IMR-90 (cell line): ENCODE results near the gene RMND1.

Experiments
- POLR2A ChIP-seq: IDR thresholded peaks from 2 replicates; pipeline ENCODE4 v1.6.1; 2012; ENCODE audit warnings: mild to moderate bottlenecking, low read depth, low read length
- SMC3 ChIP-seq: fragments of 150-350 bp; IDR thresholded peaks from 2 replicates; pipeline ENCODE4 v1.6.1; 2016; ENCODE audit warnings: low read depth, mild to moderate bottlenecking, antibody characterized with exemption, low read length, moderate library complexity
- TF ChIP-seq, protein P1 (sequence below): conservative IDR thresholded peaks from 2 replicates; pipeline ENCODE4 v1.5.1; 2012; ENCODE audit warnings: mild to moderate bottlenecking, low read depth, low read length, improper control_type of control experiment
- TF ChIP-seq, protein P2 (sequence below): fragments of 150-350 bp; IDR thresholded peaks from 2 replicates; pipeline ENCODE4 v1.6.1; 2017; ENCODE audit warnings: mild to moderate bottlenecking, antibody characterized with exemption, low read length, low read depth

DNA sequence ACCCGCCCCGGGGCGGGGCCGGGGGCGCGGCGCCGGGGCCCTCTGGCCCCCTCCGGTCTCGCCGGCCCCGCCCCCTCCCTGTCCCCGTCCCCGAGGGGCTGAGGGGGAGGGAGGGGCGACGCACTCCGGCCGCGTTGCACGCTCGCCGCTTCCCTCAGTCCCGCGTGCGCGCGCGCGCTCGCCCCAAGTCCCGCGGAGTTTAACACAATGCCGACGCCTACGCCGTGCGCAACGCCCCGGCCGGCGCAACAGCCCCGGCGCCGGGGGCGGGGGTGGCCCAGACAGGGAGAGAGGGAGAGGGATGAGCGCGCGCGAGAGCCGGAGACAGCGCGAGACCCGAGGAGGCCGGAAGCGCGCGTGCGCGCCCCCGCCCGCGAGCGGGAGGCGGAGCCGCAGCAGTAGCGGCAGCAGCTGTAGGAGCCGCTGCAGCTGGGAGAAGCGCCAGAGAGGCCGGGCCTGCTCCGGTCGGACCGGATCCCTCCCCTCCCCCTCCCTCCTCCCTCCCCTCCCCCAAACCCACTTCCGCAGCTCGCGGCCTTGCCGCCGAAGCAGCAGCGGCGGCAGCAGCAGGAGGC is 61.6 kb downstream of the RMND1 start:
- TF ChIP-seq POLR2A, result no peak
- TF ChIP-seq SMC3, result no peak
- TF ChIP-seq, protein P1, sequence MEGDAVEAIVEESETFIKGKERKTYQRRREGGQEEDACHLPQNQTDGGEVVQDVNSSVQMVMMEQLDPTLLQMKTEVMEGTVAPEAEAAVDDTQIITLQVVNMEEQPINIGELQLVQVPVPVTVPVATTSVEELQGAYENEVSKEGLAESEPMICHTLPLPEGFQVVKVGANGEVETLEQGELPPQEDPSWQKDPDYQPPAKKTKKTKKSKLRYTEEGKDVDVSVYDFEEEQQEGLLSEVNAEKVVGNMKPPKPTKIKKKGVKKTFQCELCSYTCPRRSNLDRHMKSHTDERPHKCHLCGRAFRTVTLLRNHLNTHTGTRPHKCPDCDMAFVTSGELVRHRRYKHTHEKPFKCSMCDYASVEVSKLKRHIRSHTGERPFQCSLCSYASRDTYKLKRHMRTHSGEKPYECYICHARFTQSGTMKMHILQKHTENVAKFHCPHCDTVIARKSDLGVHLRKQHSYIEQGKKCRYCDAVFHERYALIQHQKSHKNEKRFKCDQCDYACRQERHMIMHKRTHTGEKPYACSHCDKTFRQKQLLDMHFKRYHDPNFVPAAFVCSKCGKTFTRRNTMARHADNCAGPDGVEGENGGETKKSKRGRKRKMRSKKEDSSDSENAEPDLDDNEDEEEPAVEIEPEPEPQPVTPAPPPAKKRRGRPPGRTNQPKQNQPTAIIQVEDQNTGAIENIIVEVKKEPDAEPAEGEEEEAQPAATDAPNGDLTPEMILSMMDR, result 0 out of 2 replicates have a peak, but pooled peaks have one; percentile 11
- TF ChIP-seq, protein P2, sequence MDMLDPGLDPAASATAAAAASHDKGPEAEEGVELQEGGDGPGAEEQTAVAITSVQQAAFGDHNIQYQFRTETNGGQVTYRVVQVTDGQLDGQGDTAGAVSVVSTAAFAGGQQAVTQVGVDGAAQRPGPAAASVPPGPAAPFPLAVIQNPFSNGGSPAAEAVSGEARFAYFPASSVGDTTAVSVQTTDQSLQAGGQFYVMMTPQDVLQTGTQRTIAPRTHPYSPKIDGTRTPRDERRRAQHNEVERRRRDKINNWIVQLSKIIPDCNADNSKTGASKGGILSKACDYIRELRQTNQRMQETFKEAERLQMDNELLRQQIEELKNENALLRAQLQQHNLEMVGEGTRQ, result no peak
